MM.1S (cell line): ENCODE data around the gene COX10.

Experiments
- EZH2 ChIP-seq: fragments of 300-600 bp; sonication (generic); optimal IDR thresholded peaks from 2 replicates; pipeline ENCODE3; 2017; ENCODE audit warnings: low read depth, mild to moderate bottlenecking, antibody characterized with exemption, low read length, mixed read lengths
- EZH2phosphoT487 ChIP-seq: fragments of 300-600 bp; sonication (generic); IDR thresholded peaks from 2 replicates; pipeline ENCODE4 v1.6.1; 2018; ENCODE audit warnings: antibody characterized with exemption, low read length
- TF ChIP-seq, protein P1 (sequence below): fragments of 300-600 bp; sonication (generic); IDR thresholded peaks from 2 replicates; pipeline ENCODE4 v1.5.1; 2016; ENCODE audit warnings: antibody characterized with exemption, low read length, mixed read lengths

DNA sequence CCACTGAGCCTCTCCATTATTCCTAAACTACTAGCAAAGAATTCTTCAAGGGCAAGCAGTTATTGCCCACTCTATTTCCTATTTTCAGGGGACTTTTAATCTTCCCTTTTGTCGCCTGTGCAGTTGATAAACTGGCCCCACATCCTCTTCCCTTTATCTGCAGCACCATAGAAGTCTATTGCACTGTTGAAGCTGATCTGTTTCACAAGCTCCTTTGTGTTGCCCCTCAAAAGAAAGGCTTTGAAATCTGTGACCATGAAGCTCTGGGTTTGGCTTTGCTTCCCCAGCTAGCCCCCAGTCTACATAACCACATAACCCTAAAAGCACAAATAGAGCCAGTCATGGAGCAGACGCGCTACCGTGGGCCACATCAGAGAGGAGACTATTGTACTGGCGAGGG lies 130.3 kb downstream of the COX10 start:
- TF ChIP-seq, protein P1, sequence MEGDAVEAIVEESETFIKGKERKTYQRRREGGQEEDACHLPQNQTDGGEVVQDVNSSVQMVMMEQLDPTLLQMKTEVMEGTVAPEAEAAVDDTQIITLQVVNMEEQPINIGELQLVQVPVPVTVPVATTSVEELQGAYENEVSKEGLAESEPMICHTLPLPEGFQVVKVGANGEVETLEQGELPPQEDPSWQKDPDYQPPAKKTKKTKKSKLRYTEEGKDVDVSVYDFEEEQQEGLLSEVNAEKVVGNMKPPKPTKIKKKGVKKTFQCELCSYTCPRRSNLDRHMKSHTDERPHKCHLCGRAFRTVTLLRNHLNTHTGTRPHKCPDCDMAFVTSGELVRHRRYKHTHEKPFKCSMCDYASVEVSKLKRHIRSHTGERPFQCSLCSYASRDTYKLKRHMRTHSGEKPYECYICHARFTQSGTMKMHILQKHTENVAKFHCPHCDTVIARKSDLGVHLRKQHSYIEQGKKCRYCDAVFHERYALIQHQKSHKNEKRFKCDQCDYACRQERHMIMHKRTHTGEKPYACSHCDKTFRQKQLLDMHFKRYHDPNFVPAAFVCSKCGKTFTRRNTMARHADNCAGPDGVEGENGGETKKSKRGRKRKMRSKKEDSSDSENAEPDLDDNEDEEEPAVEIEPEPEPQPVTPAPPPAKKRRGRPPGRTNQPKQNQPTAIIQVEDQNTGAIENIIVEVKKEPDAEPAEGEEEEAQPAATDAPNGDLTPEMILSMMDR: no peak
- TF ChIP-seq EZH2phosphoT487 (no peak), EZH2 (no peak)
